ENCODE measurements around the gene GPC6. TPM values are rescaled to one million over a fixed set of nuclear protein-coding genes. Genes with fewer than 3 reads are reported as not detected.

GPC6 gene
- polyA plus RNA-seq, 1 donor (not counting 4 experiments of a cell fraction or from before 2014, with no cell fraction given), result 0.42 TPM

- Histone ChIP-seq H3K27me3 (ENCODE audit: control insufficient read depth, extremely low read depth, insufficient read depth, low read length) (no peaks in the 10 kb centered on the region), H3K79me2 (ENCODE audit: control insufficient read depth, insufficient read depth, low read length) (no peaks in the 10 kb centered on the region), H2AFZ (ENCODE audit: control insufficient read depth, low read length) (no peak overlapping the region), H3K9ac (ENCODE audit: control insufficient read depth, extremely low read depth, insufficient read depth, low read length) (no peak overlapping the region), H3K36me3 (ENCODE audit: control insufficient read depth in 2 of 2, extremely low read depth in 1 of 2, insufficient read depth in 2 of 2, low read length in 2 of 2) (no peaks in the 10 kb centered on the region), H4K20me1 (ENCODE audit: control insufficient read depth, extremely low read depth, insufficient read depth, low read length) (no peaks in the 10 kb centered on the region), H3K9me1 (ENCODE audit: control insufficient read depth, extremely low read depth, insufficient read depth, low read length) (no peaks in the 10 kb centered on the region), H3K9me3 (ENCODE audit: control insufficient read depth, low read depth, low read length) (no peaks in the 10 kb centered on the region), H3K4me3 (ENCODE audit: control insufficient read depth in 2 of 3, extremely low read depth in 1 of 3, insufficient read depth in 2 of 3, low read depth in 1 of 3, low read length in 3 of 3) (no peak overlapping the region), H3K4me1 (ENCODE audit: control insufficient read depth, extremely low read depth, insufficient read depth, low read length) (no peaks in the 10 kb centered on the region), H3K4me2 (ENCODE audit: control insufficient read depth, extremely low read depth, insufficient read depth, low read depth, low read length) (no peak overlapping the region), H3K27ac (ENCODE audit: control insufficient read depth, insufficient read depth, low read length) (no peak overlapping the region)
- dilution Hi-C loops (cut with MboI; ENCODE audit: extremely low pct_ligation_motif_present, low sequenced_read_pairs), result no loop called here
- no peak for FAIRE-seq
- DNase-seq (ENCODE audit: low read depth, low spot score), result no peak
- TF ChIP-seq CTCF (optimal IDR thresholded peaks at IDR 0.05 in 1 of 3, IDR thresholded peaks at IDR 0.05 in 1 of 3, conservative IDR thresholded peaks at IDR 0.05 in 1 of 3; ENCODE audit: extremely low read depth in 1 of 3, insufficient read depth in 2 of 3, low read length in 3 of 3) (no peak), EZH2 (IDR thresholded peaks at IDR 0.05; ENCODE audit: low read length) (no peak)
Observed at GRCh38 chr13:93769607-93770006, 543.0 kb downstream of the GPC6 start.

DNA sequence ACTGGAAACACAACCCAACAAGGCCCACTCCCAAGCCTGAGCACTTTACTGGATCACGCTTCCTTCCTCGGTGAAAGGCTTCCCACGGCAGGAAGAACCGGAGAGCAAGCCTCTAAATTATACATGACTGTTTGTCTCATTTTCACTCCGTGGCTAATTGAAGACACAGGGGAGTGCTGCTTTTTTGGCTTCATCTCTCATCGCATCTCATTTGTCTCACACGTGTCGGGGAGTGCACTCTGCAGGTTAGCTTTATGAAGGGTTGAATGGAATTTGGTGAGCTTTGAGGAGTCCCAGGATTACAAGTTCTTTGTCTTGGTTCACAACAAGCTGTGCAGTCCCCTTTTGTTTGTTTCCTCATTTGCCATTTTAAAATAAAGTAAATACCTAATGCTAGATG, 544.6 kb downstream of the GPC6 start:
- no peak for TF ChIP-seq EZH2 (IDR thresholded peaks at IDR 0.05; ENCODE audit: low read length)
- TF ChIP-seq CTCF (optimal IDR thresholded peaks at IDR 0.05 in 1 of 3, IDR thresholded peaks at IDR 0.05 in 1 of 3, conservative IDR thresholded peaks at IDR 0.05 in 1 of 3; ENCODE audit: extremely low read depth in 1 of 3, insufficient read depth in 2 of 3, low read length in 3 of 3), result no peak
- no peak overlapping the region for H3K4me3 ChIP-seq (ENCODE audit: control insufficient read depth in 2 of 3, extremely low read depth in 1 of 3, insufficient read depth in 2 of 3, low read depth in 1 of 3, low read length in 3 of 3)

More for the DNA sequence above, 544.6 kb downstream of the GPC6 start:
- Histone ChIP-seq H2AFZ (ENCODE audit: control insufficient read depth, low read length) (no peak overlapping the region), H4K20me1 (ENCODE audit: control insufficient read depth, extremely low read depth, insufficient read depth, low read length) (no peaks in the 10 kb centered on the region), H3K4me2 (ENCODE audit: control insufficient read depth, extremely low read depth, insufficient read depth, low read depth, low read length) (no peak overlapping the region), H3K9me3 (ENCODE audit: control insufficient read depth, low read depth, low read length) (no peaks in the 10 kb centered on the region), H3K36me3 (ENCODE audit: control insufficient read depth in 2 of 2, extremely low read depth in 1 of 2, insufficient read depth in 2 of 2, low read length in 2 of 2) (no peaks in the 10 kb centered on the region), H3K9me1 (ENCODE audit: control insufficient read depth, extremely low read depth, insufficient read depth, low read length) (no peaks in the 10 kb centered on the region), H3K27ac (ENCODE audit: control insufficient read depth, insufficient read depth, low read length) (no peak overlapping the region), H3K4me1 (ENCODE audit: control insufficient read depth, extremely low read depth, insufficient read depth, low read length) (no peaks in the 10 kb centered on the region), H3K27me3 (ENCODE audit: control insufficient read depth, extremely low read depth, insufficient read depth, low read length) (no peaks in the 10 kb centered on the region), H3K9ac (ENCODE audit: control insufficient read depth, extremely low read depth, insufficient read depth, low read length) (no peak overlapping the region), H3K79me2 (ENCODE audit: control insufficient read depth, insufficient read depth, low read length) (no peaks in the 10 kb centered on the region)
- no peak for DNase-seq (ENCODE audit: low read depth, low spot score)
- FAIRE-seq, result no peak
- dilution Hi-C loops (cut with MboI; ENCODE audit: extremely low pct_ligation_motif_present, low sequenced_read_pairs), result no loop called here

Data from keratinocyte (primary cell).